Hepatocyte (in vitro differentiated cells): ENCODE data around the gene IL4I1. TPM values are rescaled to one million over a fixed set of nuclear protein-coding genes. Genes with fewer than 3 reads are reported as not detected.

Source experiments
- DNase-seq: peaks from one replicate; pipeline ENCODE4 v3.0.0-alpha.2; 2016; ENCODE audit warnings: low spot score
- H2AFZ ChIP-seq: fragments of 200-600 bp; sonication (generic); 2 replicates; pipeline ENCODE4 v1.6.0; 2016; ENCODE audit warnings: antibody characterized with exemption, mild to moderate bottlenecking
- H3K27ac ChIP-seq: fragments of 200-600 bp; sonication (generic); 2 replicates; pipeline ENCODE4 v1.5.1; 2016; ENCODE audit warnings: mild to moderate bottlenecking
- H3K27me3 ChIP-seq: fragments of 200-600 bp; sonication (generic); 2 replicates; pipeline ENCODE4 v1.6.1; 2016
- H3K36me3 ChIP-seq: fragments of 200-600 bp; sonication (generic); replicated peaks from 2 replicates; pipeline ENCODE4 v1.5.1; 2016; ENCODE audit warnings: low read depth; ENCODE audit not compliant: insufficient read depth
- H3K4me1 ChIP-seq: fragments of 200-600 bp; sonication (generic); 2 replicates; pipeline ENCODE4 v1.5.1; 2016; ENCODE audit warnings: mild to moderate bottlenecking, moderate library complexity; ENCODE audit not compliant: insufficient read depth
- H3K4me2 ChIP-seq: fragments of 200-600 bp; sonication (generic); 2 replicates; pipeline ENCODE4 v1.6.0; 2016
- H3K4me3 ChIP-seq: fragments of 200-600 bp; sonication (generic); 2 replicates; pipeline ENCODE4 v1.5.1; 2016; ENCODE audit warnings: mild to moderate bottlenecking
- H3K79me2 ChIP-seq: fragments of 200-600 bp; sonication (generic); 2 replicates; pipeline ENCODE4 v1.6.0; 2017; ENCODE audit warnings: mild to moderate bottlenecking
- H3K9me2 ChIP-seq: fragments of 200-600 bp; sonication (generic); replicated peaks from 2 replicates; pipeline ENCODE4 v1.6.0; 2017; ENCODE audit warnings: mild to moderate bottlenecking; ENCODE audit not compliant: insufficient read depth
- H3K9me3 ChIP-seq: fragments of 200-600 bp; sonication (generic); 2 replicates; pipeline ENCODE4 v1.5.1; 2016; ENCODE audit warnings: low read depth, mild to moderate bottlenecking
- H4K20me1 ChIP-seq: fragments of 200-600 bp; sonication (generic); 2 replicates; pipeline ENCODE4 v1.6.0; 2016; ENCODE audit warnings: mild to moderate bottlenecking; ENCODE audit not compliant: insufficient read depth, poor library complexity, severe bottlenecking
- EZH2 ChIP-seq: fragments of 200-600 bp; sonication (generic); IDR thresholded peaks from 2 replicates; pipeline ENCODE4 v1.6.1; 2016; ENCODE audit warnings: antibody characterized with exemption, mild to moderate bottlenecking, borderline replicate concordance
- EZH2phosphoT487 ChIP-seq: fragments of 200-600 bp; sonication (generic); IDR thresholded peaks from one replicate; pipeline ENCODE4 v1.6.1; 2018; ENCODE audit warnings: antibody characterized with exemption, mild to moderate bottlenecking, low read depth, moderate library complexity; ENCODE audit not compliant: unreplicated experiment, severe bottlenecking
- WGBS: methylation state at CpG from one replicate; pipeline ENCODE4 v1.1.6; 2016; ENCODE audit warnings: low lambda C conversion rate; ENCODE audit errors: missing lambda C conversion rate; 5-methylcytosine and 5-hydroxymethylcytosine counted together
- polyA plus RNA-seq: library from polyadenylated mRNA; unstranded; fragments of >200 nt; fragmentation: Nextera tagmentation; extraction: Ambion mirVana; gene quantifications from 2 replicates; pipeline ENCODE4 v1.2.1, GENCODE V29; 2016
- total RNA-seq: library from RNA; depleted of rRNA; stranded (reverse); fragments of >200 nt; gene quantifications from 2 replicates; pipeline ENCODE4 v1.2.3, GENCODE V29; 2014
- TF ChIP-seq, protein P1 (sequence below): fragments of 200-600 bp; sonication (generic); IDR thresholded peaks from 2 replicates; pipeline ENCODE4 v1.5.1; 2016; ENCODE audit warnings: antibody characterized with exemption, mild to moderate bottlenecking; ENCODE audit not compliant: poor library complexity

Gene IL4I1
- total and polyA plus RNA-seq, 2 experiments from 2014 or later: 0.33 to 0.60 TPM

DNA sequence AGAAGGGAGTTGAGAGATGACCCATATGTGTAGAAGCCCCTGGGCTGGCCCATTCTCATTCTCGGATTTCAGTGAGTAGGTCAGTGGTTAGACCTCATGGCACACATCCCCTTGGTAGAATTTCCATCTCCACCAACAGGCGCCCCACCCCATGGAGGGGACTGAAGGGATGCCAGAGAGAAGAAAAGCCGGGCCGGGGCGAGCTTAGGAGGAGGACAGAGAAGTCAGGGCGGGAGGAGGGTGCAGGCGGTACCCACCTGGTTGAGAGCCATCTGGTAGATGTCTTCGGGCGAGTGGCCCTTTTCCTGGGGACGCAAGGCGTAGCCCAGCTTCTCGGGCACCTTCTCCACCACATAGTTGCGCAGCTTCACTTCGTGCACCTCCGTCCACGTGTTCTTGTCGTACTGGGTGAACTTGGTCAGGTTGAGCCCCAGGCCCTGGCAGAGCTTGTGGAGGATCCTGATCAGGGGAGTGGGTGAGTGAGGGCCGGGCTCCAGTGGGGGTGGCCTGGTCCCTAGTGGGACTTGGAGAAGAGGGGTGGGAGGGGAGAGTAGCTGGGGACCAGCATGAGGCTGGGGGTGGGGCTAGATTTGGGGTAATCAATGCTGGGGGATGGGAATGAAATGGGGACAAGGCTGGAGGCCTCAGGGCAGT lies 2.5 kb downstream of the IL4I1 start:
- H3K9me2 ChIP-seq: no peaks in the 10 kb centered on the region
- H4K20me1 ChIP-seq: no peaks in the 10 kb centered on the region
- no peaks in the 10 kb centered on the region for H3K27me3 ChIP-seq
- H3K79me2 ChIP-seq: no peaks in the 10 kb centered on the region
- no peaks in the 10 kb centered on the region for H3K9me3 ChIP-seq
- H3K4me2 ChIP-seq: no peak overlapping the region
- DNase-seq: no peak
- 96% methylated on average over 18 of the region's 18 CpGs for WGBS
- H3K36me3 ChIP-seq: no peaks in the 10 kb centered on the region
- no peak overlapping the region for H2AFZ ChIP-seq
- H3K4me3 ChIP-seq: no peak overlapping the region
- H3K27ac ChIP-seq: no peak overlapping the region
- TF ChIP-seq, protein P1, sequence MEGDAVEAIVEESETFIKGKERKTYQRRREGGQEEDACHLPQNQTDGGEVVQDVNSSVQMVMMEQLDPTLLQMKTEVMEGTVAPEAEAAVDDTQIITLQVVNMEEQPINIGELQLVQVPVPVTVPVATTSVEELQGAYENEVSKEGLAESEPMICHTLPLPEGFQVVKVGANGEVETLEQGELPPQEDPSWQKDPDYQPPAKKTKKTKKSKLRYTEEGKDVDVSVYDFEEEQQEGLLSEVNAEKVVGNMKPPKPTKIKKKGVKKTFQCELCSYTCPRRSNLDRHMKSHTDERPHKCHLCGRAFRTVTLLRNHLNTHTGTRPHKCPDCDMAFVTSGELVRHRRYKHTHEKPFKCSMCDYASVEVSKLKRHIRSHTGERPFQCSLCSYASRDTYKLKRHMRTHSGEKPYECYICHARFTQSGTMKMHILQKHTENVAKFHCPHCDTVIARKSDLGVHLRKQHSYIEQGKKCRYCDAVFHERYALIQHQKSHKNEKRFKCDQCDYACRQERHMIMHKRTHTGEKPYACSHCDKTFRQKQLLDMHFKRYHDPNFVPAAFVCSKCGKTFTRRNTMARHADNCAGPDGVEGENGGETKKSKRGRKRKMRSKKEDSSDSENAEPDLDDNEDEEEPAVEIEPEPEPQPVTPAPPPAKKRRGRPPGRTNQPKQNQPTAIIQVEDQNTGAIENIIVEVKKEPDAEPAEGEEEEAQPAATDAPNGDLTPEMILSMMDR: no peak
- TF ChIP-seq EZH2 (no peak), EZH2phosphoT487 (no peak)
- H3K4me1 ChIP-seq: peaks cover 7% of the 10 kb centered on the region

DNA sequence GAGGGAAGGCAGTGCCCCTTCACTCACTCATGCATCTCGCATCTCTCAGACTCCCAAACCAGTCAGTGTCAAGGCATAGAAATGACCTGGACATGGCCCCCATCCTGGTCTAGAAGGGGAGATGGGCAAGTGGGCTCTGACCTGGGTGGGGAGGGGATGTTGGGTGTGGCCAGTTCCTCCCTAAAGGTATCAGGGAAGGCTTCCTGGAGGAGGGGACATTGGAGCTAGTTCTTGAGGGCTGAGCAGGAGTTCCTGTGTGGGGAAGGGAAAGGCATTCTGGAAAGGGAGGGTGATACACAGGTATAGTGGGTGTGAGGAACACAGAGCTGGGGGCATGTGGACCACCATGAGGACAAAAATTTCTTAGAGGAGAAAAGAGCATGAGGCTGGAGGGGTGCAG lies 4.0 kb downstream of the IL4I1 start:
- no peaks in the 10 kb centered on the region for H4K20me1 ChIP-seq
- no peak overlapping the region for H2AFZ ChIP-seq
- no peaks in the 10 kb centered on the region for H3K36me3 ChIP-seq

DNA sequence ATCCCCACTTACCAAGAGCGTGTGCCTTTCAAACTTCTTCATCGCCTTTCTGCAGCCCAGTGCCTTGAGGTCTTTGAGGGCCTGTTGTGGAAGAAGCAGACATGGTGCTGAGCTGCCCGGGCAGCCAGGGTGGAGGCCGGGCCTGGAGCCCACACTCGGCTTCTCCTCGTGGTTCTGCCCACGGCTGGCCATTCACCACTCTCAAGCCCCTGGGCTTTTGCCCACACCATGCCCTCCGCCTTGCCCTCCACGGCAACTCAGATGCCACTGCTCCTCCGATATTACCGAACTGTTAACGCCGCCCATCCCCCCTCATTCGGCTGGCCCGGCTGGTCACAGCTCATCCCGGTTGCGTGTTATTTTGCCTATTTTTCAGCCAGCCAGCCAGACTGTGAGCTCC lies 5.3 kb downstream of the IL4I1 start:
- H3K4me1 ChIP-seq: peaks cover 7% of the 10 kb centered on the region
- WGBS: 90% methylated on average over 17 of the region's 17 CpGs
- no peaks in the 10 kb centered on the region for H3K79me2 ChIP-seq
- H3K27ac ChIP-seq: no peak overlapping the region
- DNase-seq: no peak
- H3K9me2 ChIP-seq: no peaks in the 10 kb centered on the region
- TF ChIP-seq EZH2phosphoT487: no peak
- TF ChIP-seq, protein P1: no peak
- no peak for TF ChIP-seq EZH2
- no peaks in the 10 kb centered on the region for H3K9me3 ChIP-seq
- no peak overlapping the region for H3K4me2 ChIP-seq
- H2AFZ ChIP-seq: no peak overlapping the region
- H3K36me3 ChIP-seq: no peaks in the 10 kb centered on the region
- H4K20me1 ChIP-seq: no peaks in the 10 kb centered on the region
- no peak overlapping the region for H3K4me3 ChIP-seq
- H3K27me3 ChIP-seq: no peaks in the 10 kb centered on the region

More for the DNA sequence above, 4.0 kb downstream of the IL4I1 start:
- no peak overlapping the region for H3K4me2 ChIP-seq
- H3K4me1 ChIP-seq: peaks cover 7% of the 10 kb centered on the region
- H3K4me3 ChIP-seq: no peak overlapping the region
- TF ChIP-seq, protein P1: no peak
- no peak for TF ChIP-seq EZH2phosphoT487
- TF ChIP-seq EZH2: no peak
- 100% methylated on average over 1 of the region's 1 CpG for WGBS
- H3K9me3 ChIP-seq: no peaks in the 10 kb centered on the region
- no peaks in the 10 kb centered on the region for H3K27me3 ChIP-seq
- DNase-seq: no peak
- no peaks in the 10 kb centered on the region for H3K79me2 ChIP-seq
- no peak overlapping the region for H3K27ac ChIP-seq
- H3K9me2 ChIP-seq: no peaks in the 10 kb centered on the region
